Naive thymus-derived CD4-positive, alpha-beta T cell (primary cell): ENCODE data around the gene FRRS1L. TPM values are rescaled to one million over a fixed set of nuclear protein-coding genes. Genes with fewer than 3 reads are reported as not detected.

ENCODE experiments used
- ATAC-seq: fragments of 150-1000 bp; cut with Tn5 transposase; 2 replicates; pipeline ENCODE4 v1.10.0; 2021; ENCODE audit warnings: mild to moderate bottlenecking, moderate library complexity
- CTCF ChIA-PET: fragments of 350-600 bp; sonication (Branson Sonifier 250); formaldehyde crosslinking; loops from one replicate; lab custom pipeline; 2021; ENCODE audit warnings: antibody characterized with exemption; lab: Charles Lee
- POLR2A ChIA-PET: fragments of 350-600 bp; sonication (Branson Sonifier 250); formaldehyde crosslinking; loops from one replicate; lab custom pipeline; 2021; ENCODE audit warnings: antibody characterized with exemption, inconsistent platforms; lab: Charles Lee
- DNase-seq, 9 donors: peaks; one replicate each; pipeline versions ENCODE4 v3.0.0 to v3.0.0-alpha.2; 2020 to 2022; ENCODE audit warnings: mixed read lengths in 1 of 9
- H3K27ac ChIP-seq: one replicate; pipeline ENCODE4 v1.7.0; 2013; ENCODE audit warnings: mild to moderate bottlenecking, low read depth, low read length, moderate library complexity
- H3K27me3 ChIP-seq, 2 donors: one replicate each; pipeline ENCODE4 v1.7.0; 2013; ENCODE audit warnings: low read length in 2 of 2, mild to moderate bottlenecking in 2 of 2, moderate library complexity in 2 of 2; ENCODE audit not compliant: control insufficient read depth in 2 of 2, insufficient read depth in 2 of 2
- H3K36me3 ChIP-seq, 3 experiments: 1 replicate in 2 of 3; 2 replicates in 1 of 3; pipeline ENCODE4 v1.7.0; 2013; ENCODE audit warnings: low read length in 3 of 3, mild to moderate bottlenecking in 3 of 3, moderate library complexity in 1 of 3; ENCODE audit not compliant: insufficient read depth in 3 of 3, control insufficient read depth in 2 of 3
- H3K4me1 ChIP-seq, 2 donors: one replicate each; pipeline ENCODE4 v1.7.0; 2013; ENCODE audit warnings: low read length in 2 of 2, mild to moderate bottlenecking in 2 of 2, moderate library complexity in 1 of 2; ENCODE audit not compliant: control insufficient read depth in 2 of 2, insufficient read depth in 2 of 2
- H3K4me3 ChIP-seq: 2 replicates; pipeline ENCODE4 v1.7.0; 2013; ENCODE audit warnings: mild to moderate bottlenecking, low read length
- H3K9me3 ChIP-seq, 3 experiments: 1 replicate in 2 of 3; 2 replicates in 1 of 3; pipeline ENCODE4 v1.7.0; 2013; ENCODE audit warnings: low read length in 3 of 3; ENCODE audit not compliant: control insufficient read depth in 2 of 3
- H3K27ac Mint-ChIP-seq, 9 donors: one replicate each; pipeline ENCODE4 v1.8.0; 2020 to 2022; ENCODE audit warnings: mixed read lengths in 9 of 9, mild to moderate bottlenecking in 8 of 9, moderate library complexity in 5 of 9, inconsistent platforms in 2 of 9
- H3K27me3 Mint-ChIP-seq, 5 donors: one replicate each; pipeline ENCODE4 v1.8.0; 2021 to 2022; ENCODE audit warnings: mixed read lengths in 5 of 5, mild to moderate bottlenecking in 1 of 5
- H3K36me3 Mint-ChIP-seq, 5 donors: one replicate each; pipeline ENCODE4 v1.8.0; 2020 to 2022; ENCODE audit warnings: mixed read lengths in 5 of 5, mild to moderate bottlenecking in 3 of 5, inconsistent platforms in 1 of 5
- H3K4me1 Mint-ChIP-seq, 7 donors: one replicate each; pipeline ENCODE4 v1.8.0; 2020 to 2022; ENCODE audit warnings: mixed read lengths in 7 of 7, mild to moderate bottlenecking in 3 of 7, inconsistent platforms in 1 of 7
- H3K4me3 Mint-ChIP-seq, 10 donors: one replicate each; pipeline ENCODE4 v1.8.0; 2020 to 2022; ENCODE audit warnings: mild to moderate bottlenecking in 10 of 10, mixed read lengths in 10 of 10, moderate library complexity in 6 of 10, inconsistent platforms in 2 of 10
- H3K9me3 Mint-ChIP-seq, 11 donors: one replicate each; pipeline ENCODE4 v1.8.0; 2020 to 2022; ENCODE audit warnings: mixed read lengths in 11 of 11, mild to moderate bottlenecking in 4 of 11, inconsistent platforms in 1 of 11, moderate library complexity in 1 of 11
- intact Hi-C, 2 donors: fragments of 100-400 bp; cut with micrococcal nuclease; formaldehyde crosslinking; loops; one replicate each; pipeline ENCODE4 v1.15.1; 2023
- polyA plus RNA-seq, 2 donors: library from polyadenylated mRNA; unstranded; fragments of 300-500 nt; fragmentation: Illumina TruSeq; gene quantifications; one replicate each; pipeline ENCODE4 v1.2.3, GENCODE V29; 2021
- total RNA-seq, 6 experiments: library from RNA in 5 of 6; stranded (reverse) in 5 of 6; gene quantifications; 1 replicate in 5 of 6; 2 replicates in 1 of 6; pipeline ENCODE4 v1.2.3 and lab custom pipeline; 2021 to 2026

FRRS1L gene
- total and polyA plus RNA-seq, 7 experiments from 2014 or later, result not detected

DNA sequence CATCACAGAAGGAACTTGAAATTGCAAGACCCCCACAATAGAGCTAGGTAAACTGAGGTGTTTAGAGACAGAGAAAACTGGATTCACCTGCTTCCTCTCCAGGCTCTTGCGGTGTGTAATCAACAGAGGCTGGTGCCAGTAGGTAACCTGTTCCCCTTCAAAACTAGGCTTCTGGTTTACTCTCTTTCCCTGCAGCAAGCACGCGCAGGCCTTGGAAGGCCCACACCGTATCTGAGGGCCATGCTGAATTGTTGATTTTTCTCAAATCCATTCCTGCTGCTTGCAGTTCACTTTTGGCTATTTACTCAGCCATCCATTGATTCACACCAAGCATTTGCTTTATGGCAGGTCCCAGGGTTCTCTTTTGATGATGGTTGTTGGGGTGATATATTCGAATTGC is 667 bp upstream of the FRRS1L start:
- H3K9me3 Mint-ChIP-seq, result peaks cover 0 to 17% (median 10%) of the 10 kb centered on the region in 11 donors
- CTCF ChIA-PET, result no interaction called here
- Histone ChIP-seq H3K27ac (no peak overlapping the region), H3K27me3 (peaks cover 0 to 4% of the 10 kb centered on the region in 2 donors), H3K36me3 (no peaks in the 10 kb centered on the region), H3K4me3 (no peak overlapping the region), H3K4me1 (no peaks in the 10 kb centered on the region), H3K9me3 (no peaks in the 10 kb centered on the region)
- H3K27me3 Mint-ChIP-seq, result peaks cover 52 to 69% (median 64%) of the 10 kb centered on the region in 5 donors
- intact Hi-C loops, result no loop called here
- H3K36me3 Mint-ChIP-seq, result peaks cover 0 to 16% (median 4%) of the 10 kb centered on the region in 5 donors
- H3K4me3 Mint-ChIP-seq, result peak overlapping the region in 8 of 10 donors; percentile 6 to 84 (median 68)
- H3K4me1 Mint-ChIP-seq, result peaks cover 0 to 9% (median 6%) of the 10 kb centered on the region in 7 donors
- POLR2A ChIA-PET, result no interaction called here
- ATAC-seq (no peak), DNase-seq (no peak)
- no peak overlapping the region for H3K27ac Mint-ChIP-seq

DNA sequence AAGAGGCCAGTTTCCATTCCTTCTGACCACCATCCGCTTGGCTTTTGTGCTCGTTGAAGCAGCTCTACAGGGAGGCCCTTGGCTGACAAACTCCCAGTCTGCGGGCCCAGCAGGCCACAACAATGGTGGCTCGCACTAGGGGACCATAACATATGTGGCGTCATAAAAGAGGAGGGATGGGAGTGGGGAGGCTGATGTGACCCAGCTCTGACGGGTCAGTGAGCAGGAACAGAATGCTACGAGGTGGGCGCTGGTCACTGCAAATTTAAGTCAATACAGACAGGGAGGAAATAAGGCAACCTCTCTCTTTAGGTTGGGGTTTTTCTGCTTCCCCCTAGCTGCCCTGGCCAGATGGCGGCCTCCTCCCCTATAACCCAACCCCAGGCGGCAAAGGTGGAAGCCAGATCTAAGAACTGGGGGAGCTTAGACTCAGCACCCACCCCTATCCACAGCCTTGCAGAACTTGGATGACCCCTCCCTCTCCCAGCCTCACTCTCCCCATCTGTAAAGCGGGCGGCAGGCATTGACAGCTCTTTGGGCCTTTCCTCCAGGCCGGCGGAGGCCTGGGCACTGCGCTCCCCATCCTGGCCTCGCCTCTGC is 778 bp downstream of the FRRS1L start:
- Histone ChIP-seq H3K27ac (no peak overlapping the region), H3K4me1 (no peaks in the 10 kb centered on the region), H3K4me3 (no peak overlapping the region), H3K9me3 (no peaks in the 10 kb centered on the region), H3K36me3 (no peaks in the 10 kb centered on the region), H3K27me3 (peaks cover 0 to 4% of the 10 kb centered on the region in 2 donors)
- ATAC-seq (no peak), DNase-seq (no peak)
- ChIA-PET POLR2A (no interaction called here), CTCF (interaction anchor here (0.7 kb wide), 1 partner anchor 106 kb away, joined by 3 read pairs; no protein-coding TSS in a partner anchor)
- H3K4me3 Mint-ChIP-seq, result peak overlapping the region in 6 of 10 donors; percentile 14 to 52 (median 30)
- peaks cover 0 to 9% (median 4%) of the 10 kb centered on the region in 7 donors for H3K4me1 Mint-ChIP-seq
- peaks cover 55 to 64% (median 61%) of the 10 kb centered on the region in 5 donors for H3K27me3 Mint-ChIP-seq
- intact Hi-C loops, result no loop called here
- H3K9me3 Mint-ChIP-seq, result peaks cover 0 to 17% (median 10%) of the 10 kb centered on the region in 11 donors
- H3K27ac Mint-ChIP-seq, result no peak overlapping the region
- H3K36me3 Mint-ChIP-seq, result peaks cover 0 to 16% (median 7%) of the 10 kb centered on the region in 5 donors

GRCh38 chr9:109164042-109164441 is 3.0 kb downstream of the FRRS1L start:
- H3K27ac Mint-ChIP-seq, result no peak overlapping the region
- no peak overlapping the region for H3K4me3 ChIP-seq
- H3K27me3 Mint-ChIP-seq, result peaks cover 45 to 58% (median 55%) of the 10 kb centered on the region in 5 donors
- H3K4me3 Mint-ChIP-seq, result no peak overlapping the region
- DNase-seq, result no peak
- no peaks in the 10 kb centered on the region for H3K9me3 ChIP-seq
- peaks cover 0 to 4% of the 10 kb centered on the region in 2 donors for H3K27me3 ChIP-seq
- peaks cover 0 to 18% (median 10%) of the 10 kb centered on the region in 11 donors for H3K9me3 Mint-ChIP-seq
- peaks cover 0 to 9% (median 4%) of the 10 kb centered on the region in 7 donors for H3K4me1 Mint-ChIP-seq
- H3K36me3 Mint-ChIP-seq, result peaks cover 0 to 16% (median 8%) of the 10 kb centered on the region in 5 donors
- no peaks in the 10 kb centered on the region for H3K36me3 ChIP-seq
- POLR2A ChIA-PET, result no interaction called here
- intact Hi-C loops, result no loop called here
- CTCF ChIA-PET, result no interaction called here
- H3K4me1 ChIP-seq, result no peaks in the 10 kb centered on the region
- no peak for ATAC-seq
- H3K27ac ChIP-seq, result no peak overlapping the region

DNA sequence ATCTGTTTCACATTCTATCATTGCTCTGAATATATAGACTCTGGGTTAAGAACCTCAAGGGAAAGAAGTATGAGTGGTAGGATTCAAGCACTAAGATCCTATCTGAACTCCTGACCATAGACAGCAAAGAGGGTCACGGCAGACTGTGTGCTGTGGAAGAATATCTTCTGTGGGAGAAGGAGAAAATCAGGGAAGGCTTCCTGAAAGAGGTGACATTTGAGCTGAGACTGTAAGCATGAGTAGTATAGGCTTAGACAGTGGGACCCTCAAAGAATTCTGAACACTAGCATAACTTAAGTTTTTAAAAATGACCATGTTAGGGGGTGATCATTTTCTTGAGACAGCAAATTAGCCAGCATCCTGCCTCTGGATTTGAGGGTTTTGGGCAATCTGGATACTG is 3.9 kb downstream of the FRRS1L start:
- H3K27ac ChIP-seq, result no peak overlapping the region
- POLR2A ChIA-PET, result no interaction called here
- Mint-ChIP-seq H3K27ac (no peak overlapping the region), H3K4me1 (peaks cover 0 to 9% (median 4%) of the 10 kb centered on the region in 7 donors), H3K9me3 (peaks cover 0 to 18% (median 11%) of the 10 kb centered on the region in 11 donors), H3K4me3 (no peak overlapping the region), H3K27me3 (peaks cover 39 to 59% (median 53%) of the 10 kb centered on the region in 5 donors), H3K36me3 (peaks cover 0 to 16% (median 7%) of the 10 kb centered on the region in 5 donors)
- H3K27me3 ChIP-seq, result peaks cover 0 to under 1% of the 10 kb centered on the region in 2 donors
- no peaks in the 10 kb centered on the region for H3K36me3 ChIP-seq
- ATAC-seq (no peak), DNase-seq (no peak)
- CTCF ChIA-PET, result no interaction called here
- no peaks in the 10 kb centered on the region for H3K4me1 ChIP-seq
- H3K4me3 ChIP-seq, result no peak overlapping the region
- intact Hi-C loops, result no loop called here
- H3K9me3 ChIP-seq, result no peaks in the 10 kb centered on the region

- Histone ChIP-seq H3K9me3 (no peaks in the 10 kb centered on the region), H3K4me3 (no peak overlapping the region), H3K27ac (no peak overlapping the region), H3K27me3 (no peaks in the 10 kb centered on the region), H3K36me3 (no peaks in the 10 kb centered on the region), H3K4me1 (no peaks in the 10 kb centered on the region)
- intact Hi-C loops, result no loop called here
- ATAC-seq (no peak), DNase-seq (no peak)
- H3K4me1 Mint-ChIP-seq, result peaks cover 0 to 6% (median 4%) of the 10 kb centered on the region in 7 donors
- H3K36me3 Mint-ChIP-seq, result peaks cover 0 to 16% (median 5%) of the 10 kb centered on the region in 5 donors
- CTCF ChIA-PET, result no interaction called here
- POLR2A ChIA-PET, result no interaction called here
- peaks cover 0 to 18% (median 11%) of the 10 kb centered on the region in 11 donors for H3K9me3 Mint-ChIP-seq
- no peak overlapping the region for H3K27ac Mint-ChIP-seq
- H3K4me3 Mint-ChIP-seq, result no peak overlapping the region
- H3K27me3 Mint-ChIP-seq, result peaks cover 34 to 54% (median 50%) of the 10 kb centered on the region in 5 donors
Measured at GRCh38 chr9:109162677-109163076, 4.4 kb downstream of the FRRS1L start.

GRCh38 chr9:109161471-109161870 is 5.6 kb downstream of the FRRS1L start:
- Mint-ChIP-seq H3K36me3 (peaks cover 0 to 16% (median 8%) of the 10 kb centered on the region in 5 donors), H3K27me3 (peaks cover 31 to 49% (median 46%) of the 10 kb centered on the region in 5 donors), H3K9me3 (peaks cover 0 to 18% (median 11%) of the 10 kb centered on the region in 11 donors), H3K4me1 (no peaks in the 10 kb centered on the region), H3K4me3 (no peak overlapping the region), H3K27ac (no peak overlapping the region)
- Histone ChIP-seq H3K36me3 (no peaks in the 10 kb centered on the region), H3K27me3 (no peaks in the 10 kb centered on the region), H3K27ac (no peak overlapping the region), H3K4me3 (no peak overlapping the region), H3K4me1 (no peaks in the 10 kb centered on the region), H3K9me3 (no peaks in the 10 kb centered on the region)
- POLR2A ChIA-PET, result no interaction called here
- CTCF ChIA-PET, result no interaction called here
- intact Hi-C loops, result no loop called here
- no peak for DNase-seq
- no peak for ATAC-seq

GRCh38 chr9:109159583-109159982 is 7.5 kb downstream of the FRRS1L start:
- intact Hi-C loops, result no loop called here

More at GRCh38 chr9:109159583-109159982, 7.5 kb downstream of the FRRS1L start:
- Mint-ChIP-seq H3K9me3 (peaks cover 0 to 11% (median 4%) of the 10 kb centered on the region in 11 donors), H3K4me1 (no peaks in the 10 kb centered on the region), H3K27me3 (peaks cover 12 to 35% (median 30%) of the 10 kb centered on the region in 5 donors), H3K36me3 (peaks cover 0 to 9% (median 4%) of the 10 kb centered on the region in 5 donors), H3K4me3 (no peak overlapping the region), H3K27ac (no peak overlapping the region)
- DNase-seq (no peak), ATAC-seq (no peak)
- no peak overlapping the region for H3K4me3 ChIP-seq
- POLR2A ChIA-PET, result no interaction called here
- CTCF ChIA-PET, result no interaction called here
- H3K4me1 ChIP-seq, result no peaks in the 10 kb centered on the region
- H3K9me3 ChIP-seq, result no peaks in the 10 kb centered on the region
- H3K27ac ChIP-seq, result no peak overlapping the region
- H3K27me3 ChIP-seq, result no peaks in the 10 kb centered on the region
- no peaks in the 10 kb centered on the region for H3K36me3 ChIP-seq
